HG02885 (cell line): ENCODE measurements around the gene FAM20C.

Experiments used
- ATAC-seq: cut with Tn5 transposase; IDR thresholded peaks from one replicate; pipeline ENCODE4 v1.9.1; 2021; ENCODE audit warnings: mild to moderate bottlenecking; ENCODE audit not compliant: unreplicated experiment, poor library complexity

The FAM20C gene

DNA sequence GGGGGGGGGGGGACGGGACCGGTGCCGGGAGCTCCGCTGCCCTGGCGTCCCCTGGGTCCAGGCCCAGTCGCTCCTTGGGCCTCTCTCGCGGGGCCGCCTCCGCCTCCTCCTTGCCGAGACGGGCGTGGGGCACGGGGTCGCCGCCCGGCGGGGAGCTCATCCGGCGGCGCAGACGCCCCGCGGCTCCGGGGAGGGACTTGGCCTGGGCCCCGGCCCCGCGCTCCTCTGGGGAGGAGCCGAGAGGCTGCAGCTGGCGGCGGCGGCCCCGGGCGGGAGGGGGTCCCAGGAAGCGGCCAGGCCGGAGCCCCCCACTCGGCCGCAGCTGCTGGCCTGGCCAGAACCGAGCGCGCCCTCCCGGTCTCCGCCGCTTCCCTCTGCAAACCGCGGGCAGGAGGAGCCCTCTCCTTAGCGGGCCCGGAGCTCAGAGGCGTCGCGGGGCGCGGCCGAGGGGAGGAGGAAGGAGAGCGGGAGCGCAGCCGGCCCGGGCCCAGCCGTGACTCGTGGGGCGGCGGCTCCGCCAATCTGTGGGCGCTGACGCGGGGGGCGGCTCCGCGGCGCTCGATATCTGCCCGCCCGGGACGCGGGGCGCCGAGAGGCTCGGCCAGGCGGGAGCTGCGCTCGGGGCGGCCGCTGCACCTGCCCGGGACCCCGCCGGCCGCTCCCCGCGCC is at the start of gene FAM20C:
Gene FAM20C (plus strand): TSS at position 591 of the 669 bp plus-strand sequence. CDS start 629 bp downstream, outside the sequence.
- no peak for ATAC-seq

DNA sequence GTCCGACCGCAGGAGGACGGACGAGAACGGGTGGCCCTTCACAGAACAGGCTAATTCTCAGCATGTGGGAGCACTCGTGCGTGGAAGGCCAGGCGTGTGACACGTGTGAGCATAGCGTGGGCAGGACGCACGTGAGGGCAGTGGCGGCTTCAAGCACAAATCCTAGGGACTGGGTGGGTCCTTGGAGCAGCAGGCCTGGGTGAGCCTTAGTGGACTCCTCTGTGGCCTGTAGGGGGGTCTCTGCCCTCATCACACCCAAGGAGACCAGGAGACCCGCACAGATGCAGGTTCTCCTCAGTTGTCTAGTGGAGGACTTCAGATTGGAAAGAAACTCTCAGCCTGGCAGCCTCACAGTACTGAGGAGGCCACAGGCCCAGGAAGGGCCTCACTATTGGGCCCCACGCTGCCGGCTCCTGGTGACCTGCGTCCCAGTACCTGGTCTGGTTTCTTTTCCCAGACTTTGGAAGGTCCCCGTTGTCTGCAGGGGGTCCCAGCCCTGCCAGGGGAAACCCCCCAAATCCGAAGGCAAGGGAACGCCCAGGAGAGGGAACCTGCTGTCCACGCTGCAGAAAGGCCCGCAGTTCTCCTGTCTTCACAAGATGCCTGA is 49.1 kb upstream of the FAM20C start:
- no peak for ATAC-seq

DNA sequence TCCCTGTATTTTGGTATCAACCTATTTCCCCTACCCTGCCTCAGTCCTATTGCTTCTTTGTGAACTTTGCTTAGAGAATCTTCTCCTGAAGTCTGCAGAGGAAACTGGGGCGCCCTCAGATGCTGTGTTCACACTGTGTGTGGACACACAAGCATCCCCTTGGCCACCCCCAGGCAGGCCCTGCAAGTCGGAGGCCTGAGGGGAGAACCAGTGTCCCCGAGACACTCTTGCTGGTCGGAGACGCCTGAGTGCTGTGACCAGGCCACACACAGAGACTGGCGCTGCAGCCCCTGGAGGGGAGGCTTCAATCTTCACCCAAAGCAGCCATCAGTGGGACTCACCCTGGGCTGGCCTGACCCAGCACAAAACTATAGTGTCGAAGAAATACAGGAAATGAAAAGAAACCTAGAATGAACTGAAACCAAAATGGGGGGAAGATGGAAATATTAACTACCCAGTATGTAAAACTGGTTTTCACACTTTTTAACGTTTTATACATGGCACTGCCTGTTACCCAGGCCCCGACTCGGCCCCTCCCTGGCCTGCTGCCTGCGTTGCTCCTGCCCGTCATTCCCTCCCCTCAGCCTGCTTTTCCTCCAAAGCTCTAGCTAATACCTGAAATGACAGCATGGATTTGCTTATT is 48.4 kb upstream of the FAM20C start:
- ATAC-seq = no peak

DNA sequence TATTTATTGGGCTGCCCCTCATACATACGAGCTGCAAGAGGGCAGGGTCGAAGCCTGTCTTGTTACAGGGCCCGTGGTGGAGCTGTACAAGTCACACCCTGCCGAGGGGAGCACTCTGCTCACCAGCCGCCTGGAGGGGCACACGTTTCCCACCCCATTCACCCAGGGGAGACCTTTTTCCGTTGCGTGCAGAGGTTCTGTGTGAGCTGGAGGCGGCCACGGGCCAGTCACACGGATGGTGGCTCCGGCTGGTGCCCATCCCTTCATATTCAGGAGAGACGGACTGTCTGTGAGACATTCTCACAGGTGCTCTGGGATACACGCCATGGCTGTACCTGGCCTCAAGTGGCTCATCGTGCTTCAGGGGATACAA is 47.9 kb upstream of the FAM20C start:
- no peak for ATAC-seq

DNA sequence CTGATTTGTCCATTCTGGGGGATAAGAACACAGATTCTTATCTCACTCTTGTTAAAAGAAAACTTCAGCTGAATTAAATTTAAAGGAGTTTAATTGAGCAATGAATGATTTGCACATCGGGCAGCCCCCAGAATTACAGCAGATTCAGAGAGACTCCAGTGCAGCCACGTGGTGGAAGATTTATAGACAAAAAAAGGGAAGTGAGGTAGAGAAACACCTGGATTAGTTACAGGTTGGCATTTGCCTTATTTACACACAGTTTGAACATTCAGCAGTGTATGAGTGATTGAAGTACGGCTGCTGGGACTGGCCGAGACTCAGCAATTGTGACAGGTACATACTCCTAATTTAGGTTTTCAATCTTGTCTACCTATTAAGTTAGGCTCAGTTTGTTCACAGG is 46.5 kb upstream of the FAM20C start:
- ATAC-seq = no peak

DNA sequence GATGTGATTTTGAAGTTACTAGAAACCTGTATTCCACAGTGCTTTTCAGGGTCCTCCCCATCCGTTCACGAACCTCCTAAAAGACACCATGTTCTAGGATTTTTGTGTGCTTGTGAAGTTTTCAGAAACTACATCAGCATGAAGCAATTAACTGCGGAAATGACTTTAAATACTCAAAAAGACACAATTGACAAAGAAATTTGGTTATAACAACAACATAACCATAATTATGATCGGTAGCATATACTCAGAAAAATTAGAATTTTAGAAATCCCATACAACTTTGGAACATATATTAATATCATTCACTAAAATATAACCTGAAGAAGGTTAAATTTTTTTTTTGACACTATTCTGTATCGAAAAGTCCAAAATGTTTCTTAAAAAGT is 43.8 kb upstream of the FAM20C start:
- ATAC-seq = no peak

DNA sequence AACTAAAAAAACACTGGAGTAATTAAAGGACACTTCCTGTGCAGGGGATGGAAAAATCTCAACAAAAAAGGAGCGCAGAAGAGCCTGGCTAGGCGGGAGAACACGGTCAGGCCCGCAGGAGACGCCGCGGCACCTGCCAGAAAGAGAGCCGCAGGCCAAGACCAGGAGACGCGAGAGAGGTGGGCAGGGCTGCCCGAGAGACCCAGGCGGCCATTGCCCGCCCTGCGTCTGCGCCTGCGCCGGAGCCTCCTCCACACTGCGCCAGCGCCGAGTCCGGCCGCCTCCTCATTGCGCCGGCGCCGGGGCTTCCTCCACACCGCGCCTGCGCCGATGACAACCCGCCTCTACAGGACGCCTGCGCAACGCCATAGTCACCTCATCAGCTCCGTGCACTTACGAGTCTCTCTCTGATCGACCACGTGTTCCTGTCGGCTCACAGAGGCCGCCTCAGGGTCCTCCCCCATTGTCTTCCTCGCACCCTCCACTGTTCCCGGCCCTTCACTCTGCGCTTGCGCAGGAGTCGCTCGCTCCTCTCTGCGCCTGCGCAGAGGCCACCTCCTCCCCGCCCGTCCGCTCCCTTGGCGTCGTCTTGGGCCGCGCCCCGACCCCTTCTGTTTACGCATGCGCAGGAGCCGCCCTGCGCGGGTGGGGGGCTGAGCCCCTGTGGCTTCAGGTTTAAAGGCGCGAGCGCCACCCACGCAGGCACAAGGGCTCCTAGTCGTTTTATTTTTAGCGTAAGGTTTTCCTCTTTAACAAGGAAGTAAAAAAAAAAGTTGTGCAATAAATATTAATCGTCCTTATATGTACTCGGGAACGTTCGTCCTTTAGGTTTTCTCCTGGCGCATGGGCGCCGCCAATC is 43.2 kb upstream of the FAM20C start:
- peak; percentile 97 for ATAC-seq

DNA sequence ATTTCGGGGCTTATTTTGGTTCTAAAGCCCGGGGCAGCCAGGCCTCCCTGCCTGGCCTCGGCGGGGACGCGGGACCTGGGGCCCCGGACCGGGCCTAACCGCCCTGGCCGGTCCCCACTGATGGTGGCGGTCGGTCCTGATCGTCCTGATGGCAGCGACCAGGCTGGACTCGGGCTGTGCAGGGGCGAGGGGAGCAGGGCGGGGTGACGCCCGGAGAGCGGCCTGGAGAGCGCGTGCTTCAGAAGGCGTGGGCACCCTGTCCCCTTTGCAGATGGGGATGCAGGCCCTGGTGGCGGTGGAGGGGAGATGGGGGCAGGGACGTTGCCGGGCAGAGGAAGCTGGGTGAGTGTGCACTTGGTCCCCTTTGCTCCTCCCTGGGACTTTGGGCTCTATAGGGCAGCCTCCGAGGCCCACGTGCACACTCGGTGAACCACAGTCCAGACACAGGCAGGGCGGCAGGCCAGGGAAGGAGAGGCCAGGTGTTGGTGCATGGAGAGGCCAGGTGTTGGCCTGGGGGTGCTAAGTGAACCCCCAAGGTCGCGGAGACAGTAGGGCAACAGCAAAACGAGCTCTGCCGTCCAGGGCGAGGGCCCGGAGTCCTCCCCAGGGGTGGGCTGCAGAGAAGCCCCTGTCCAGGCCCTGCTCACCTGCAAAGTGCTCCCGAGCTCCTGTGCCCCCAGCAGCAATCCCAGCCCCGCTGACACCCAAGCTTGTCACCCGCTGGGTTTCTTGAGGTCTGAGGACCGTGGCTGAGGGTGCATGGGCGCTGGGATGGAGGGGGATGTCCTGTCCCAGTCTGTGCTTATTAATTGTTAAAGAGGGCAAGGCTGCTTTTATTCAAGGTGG is 42.4 kb upstream of the FAM20C start:
- ATAC-seq = no peak

DNA sequence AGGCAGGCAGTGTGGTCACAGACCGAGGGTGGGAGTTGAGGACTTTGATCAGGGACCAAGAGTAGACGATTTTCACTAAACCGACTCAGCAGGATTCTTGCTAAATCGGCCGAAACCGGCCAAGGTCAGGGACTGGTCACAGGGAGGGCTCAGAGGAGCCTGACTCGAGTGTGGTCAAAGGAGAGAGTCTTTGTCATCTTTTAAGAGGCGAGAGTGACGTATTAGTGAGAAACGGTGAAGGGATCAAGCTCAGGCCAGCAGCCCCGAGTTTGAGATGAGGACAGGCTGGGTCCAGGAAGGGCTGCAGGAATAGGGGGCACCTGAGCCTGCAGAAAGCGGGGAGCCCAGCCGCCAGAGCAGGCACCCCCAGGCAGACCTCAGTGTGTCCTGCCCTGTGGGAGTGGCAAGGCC is 41.6 kb upstream of the FAM20C start:
- ATAC-seq = no peak

DNA sequence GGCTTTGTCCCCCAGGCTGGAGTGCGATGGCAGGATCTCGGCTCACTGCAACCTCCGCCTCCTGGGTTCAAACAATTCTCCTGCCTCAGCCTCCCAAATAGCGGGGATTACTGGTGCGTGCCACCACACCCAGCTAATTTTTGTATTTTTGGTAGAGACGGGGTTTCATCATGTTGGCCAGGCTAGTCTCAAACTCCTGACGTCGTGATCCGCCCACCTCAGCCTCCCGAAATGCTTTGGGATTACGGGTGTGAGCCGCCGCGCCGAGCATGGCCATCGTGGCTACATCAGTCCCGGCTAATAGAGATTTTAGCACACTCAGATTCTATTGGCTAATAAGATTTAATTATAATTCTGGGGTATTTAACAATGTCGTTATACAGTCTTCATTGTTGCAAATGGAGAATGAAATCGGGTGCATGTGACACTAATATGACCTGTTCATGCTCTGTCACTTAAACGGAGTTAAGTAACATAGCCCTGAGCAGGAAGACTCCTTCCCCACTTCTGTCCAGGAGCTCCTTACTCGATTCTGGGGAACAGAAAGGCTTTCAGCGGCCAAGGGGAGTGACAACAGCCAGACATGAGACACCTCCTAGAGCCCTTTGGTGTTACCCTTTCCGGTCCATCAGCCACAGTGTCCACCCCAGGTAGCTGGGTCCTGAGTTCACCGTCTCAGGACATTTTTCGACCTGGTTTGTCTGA is 40.9 kb upstream of the FAM20C start:
- ATAC-seq = no peak

DNA sequence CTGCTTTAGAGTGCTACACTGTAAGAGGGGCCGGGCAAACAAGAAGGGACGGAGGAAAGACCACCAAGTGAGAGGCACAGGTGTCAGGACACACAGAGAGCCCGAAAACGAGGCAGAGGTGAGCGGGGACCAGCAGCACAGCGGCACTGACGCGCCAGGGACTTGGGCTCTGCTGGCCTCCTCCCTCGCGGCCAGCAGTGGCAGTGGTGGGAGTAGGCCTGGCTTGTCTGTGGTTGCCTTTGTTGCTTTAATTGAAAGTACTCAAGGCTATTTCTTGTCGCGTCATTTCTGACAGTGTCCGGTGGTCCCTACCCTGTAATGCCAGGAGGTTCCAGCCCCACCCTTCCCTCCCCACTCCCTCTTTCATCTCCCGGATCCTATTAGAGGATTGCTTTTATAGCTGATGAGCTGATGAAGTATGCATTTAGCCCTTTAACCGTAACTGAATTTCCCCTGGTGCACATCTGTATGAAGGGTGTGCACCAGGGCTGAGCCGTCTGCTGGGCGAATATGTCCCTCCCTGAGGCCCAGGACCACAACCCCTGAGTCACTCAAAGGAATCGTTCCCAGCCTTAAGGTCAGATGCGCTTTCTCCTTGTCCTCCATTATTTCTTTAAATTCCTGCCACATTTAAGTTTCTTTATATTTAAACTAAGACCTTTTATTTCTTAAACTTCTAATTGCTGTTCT is 39.5 kb upstream of the FAM20C start:
- ATAC-seq = no peak

DNA sequence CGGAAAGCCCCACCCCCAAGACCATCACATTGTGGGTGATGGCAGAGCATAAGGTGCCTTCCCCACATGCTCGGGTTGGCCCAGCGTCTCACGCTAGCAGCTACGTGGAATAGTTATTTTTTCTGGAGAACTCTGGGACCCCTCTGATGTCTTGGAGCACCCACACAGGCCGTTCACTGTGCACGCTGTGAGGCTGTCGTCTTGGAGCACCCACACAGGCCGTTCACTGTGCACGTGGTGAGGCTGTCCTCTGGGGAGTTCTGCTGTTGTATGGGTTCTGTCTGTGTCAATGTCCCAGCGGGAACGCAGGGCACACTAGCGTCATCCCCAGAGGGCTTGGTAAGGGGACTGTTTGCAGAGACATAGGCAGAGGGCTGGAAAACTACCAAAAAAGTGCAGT is 38.8 kb upstream of the FAM20C start:
- ATAC-seq = no peak

DNA sequence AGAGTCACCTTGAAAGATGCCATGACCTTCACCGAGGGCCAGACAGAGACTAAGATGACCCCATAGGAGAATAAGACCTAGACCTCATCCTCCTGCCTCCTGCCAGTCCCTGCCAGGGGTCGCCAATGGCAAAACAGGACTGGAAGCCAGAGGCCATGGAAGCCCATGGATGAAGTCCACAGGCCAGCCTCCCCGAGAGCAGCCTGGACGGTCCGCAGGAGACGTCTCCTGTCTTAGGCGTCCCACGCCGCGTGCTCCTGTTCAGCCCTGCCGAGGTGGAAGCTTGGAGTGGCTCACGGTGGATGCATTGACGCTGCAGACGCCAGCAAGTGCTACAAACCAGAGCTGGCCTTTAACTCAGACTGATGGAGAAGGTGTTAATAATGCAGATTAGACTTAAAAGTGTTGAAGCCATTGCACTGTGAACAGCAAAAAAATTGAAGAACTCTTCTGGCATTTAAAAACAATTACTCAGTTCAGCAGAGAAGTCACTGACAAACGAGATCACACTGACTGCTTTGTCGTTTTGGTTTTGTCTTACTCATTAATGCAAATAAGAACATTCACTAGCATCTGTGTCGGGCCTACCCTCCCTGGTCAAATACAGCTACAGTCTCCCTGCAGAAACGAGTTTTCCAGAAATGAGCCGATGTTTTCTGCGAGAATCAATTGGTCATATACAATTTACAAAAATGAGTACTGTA is 38.1 kb upstream of the FAM20C start:
- no peak for ATAC-seq

DNA sequence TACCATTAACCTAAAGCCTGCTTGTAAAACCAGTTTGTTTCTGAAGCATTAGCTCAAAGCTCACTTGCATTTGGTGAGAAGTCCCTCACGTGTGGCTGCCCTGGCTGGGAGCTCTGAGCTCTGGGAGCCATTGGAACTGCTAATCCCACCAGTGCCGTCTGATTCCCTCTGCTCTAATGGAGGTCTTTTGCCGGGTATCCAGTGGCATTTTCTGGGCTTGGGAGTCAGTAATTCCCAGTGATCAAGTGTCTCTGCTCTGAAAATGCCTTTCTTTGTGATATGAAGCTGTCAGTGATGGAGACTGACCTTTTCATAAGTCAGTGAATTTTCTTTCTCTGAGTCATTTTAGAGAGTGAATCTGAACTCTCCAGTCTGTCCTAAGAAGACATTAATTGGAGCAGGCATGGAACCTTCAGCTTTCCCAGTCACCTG is 36.9 kb upstream of the FAM20C start:
- ATAC-seq = no peak

DNA sequence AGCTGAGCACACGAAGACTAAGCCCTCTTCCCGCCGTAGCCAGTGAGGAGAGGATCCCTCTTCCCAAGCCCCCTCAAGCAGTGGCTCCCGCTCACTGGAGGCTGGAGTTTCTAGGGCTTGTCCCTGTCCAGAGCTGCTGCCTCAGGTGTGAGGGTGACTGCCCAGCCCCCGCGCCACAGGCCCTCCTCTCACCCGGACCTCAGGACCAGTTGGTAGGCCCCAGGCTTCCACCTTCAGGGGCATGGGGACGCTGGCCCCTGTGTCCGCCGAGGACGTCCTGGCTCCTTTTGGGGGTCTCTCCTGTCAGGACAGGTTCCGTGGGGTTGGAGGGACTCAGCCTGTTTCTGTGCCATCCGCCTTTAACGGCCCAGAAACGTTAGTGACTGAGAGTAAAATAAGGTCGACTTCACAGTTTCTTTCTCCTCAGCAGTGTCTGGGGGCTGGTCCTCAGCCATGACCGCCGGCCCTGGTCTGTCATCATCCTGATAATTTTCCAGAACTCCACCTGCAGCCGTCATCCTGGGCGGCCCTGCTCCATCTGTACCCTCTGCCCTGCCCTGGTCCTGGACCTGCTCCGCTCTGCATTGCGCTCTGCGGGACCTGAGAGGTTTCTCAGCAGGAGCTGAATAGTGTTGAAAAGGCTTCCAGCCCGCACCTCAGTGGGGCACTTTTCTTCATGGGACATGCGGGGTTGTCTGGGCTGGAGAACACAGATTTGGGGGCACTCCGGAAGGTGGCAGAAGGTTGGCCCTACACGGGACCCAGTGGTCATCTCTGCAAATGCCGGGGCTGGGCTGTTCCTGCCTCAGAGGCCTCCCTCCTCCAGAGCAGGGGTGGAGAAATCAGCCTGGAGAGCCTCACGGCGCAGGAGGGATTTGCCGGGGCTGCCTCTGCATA is 36.0 kb upstream of the FAM20C start:
- ATAC-seq = no peak

DNA sequence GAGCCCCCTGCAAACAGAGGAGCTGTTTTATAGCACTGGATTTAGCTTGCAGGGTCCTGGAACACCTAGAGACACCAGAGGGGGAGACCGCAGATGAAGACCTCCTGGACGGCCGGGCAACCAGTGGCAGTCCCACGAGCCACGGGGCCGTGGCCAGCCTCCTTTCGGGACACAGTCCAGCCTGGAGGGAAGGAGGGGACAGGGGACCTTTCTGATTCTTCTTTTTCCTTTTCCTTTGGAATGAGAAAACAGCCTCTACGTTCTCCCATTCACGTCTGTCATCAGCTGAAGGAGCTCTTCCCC is 35.4 kb upstream of the FAM20C start:
- ATAC-seq = no peak

DNA sequence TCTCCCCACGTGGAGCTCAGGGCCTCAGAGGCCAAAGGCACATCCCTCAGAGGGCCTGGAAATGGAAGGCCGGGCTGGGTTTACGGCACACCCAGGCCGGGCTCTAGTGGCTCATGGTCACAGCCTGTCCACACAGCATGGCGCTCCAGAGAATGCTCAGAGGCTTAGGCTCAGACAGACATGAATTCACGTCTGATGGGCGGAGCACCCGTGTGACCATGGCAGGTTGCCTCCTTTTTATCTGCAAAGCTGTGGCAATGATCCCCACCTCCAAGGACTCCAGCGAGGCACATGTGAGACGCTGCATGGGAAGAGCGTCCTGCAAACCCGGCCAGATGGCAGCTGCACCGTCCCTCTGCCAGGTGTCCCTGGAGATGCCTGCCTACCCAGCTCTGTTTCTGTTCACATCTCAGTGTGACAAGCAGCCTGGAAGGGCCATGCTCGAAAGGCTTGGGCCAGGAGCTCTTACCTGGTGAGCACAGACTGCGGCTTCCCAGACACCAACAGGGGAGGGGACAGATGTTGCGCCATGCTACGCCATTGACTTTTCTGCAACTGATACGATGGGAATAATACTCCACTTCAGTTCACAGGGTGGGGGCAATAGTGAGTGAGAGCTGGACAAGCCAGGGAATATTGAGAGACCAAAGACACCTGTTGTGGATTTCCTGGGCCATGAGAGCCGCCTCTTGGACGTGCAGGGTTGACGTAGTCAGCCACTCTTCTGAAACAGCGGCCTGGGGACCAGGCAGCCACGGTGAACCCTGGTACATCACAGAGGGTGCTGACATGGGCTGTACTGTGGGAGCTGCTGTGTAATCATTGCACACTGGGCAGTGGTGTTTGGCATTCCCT is 34.4 kb upstream of the FAM20C start:
- ATAC-seq = no peak
